Femur (tissue), 1 donor: ENCODE data around the gene CST9L.

ENCODE experiments used
- DNase-seq: peaks from one replicate; pipeline ENCODE4 v3.0.0-alpha.2; 2017

Gene CST9L

GRCh38 chr20:23568320-23568970 lies at the start of gene CST9L:
CST9L (minus strand) TSS chr20:23568484; CDS start chr20:23568450, 34 bp downstream.
- DNase-seq: no peak

- no peak for DNase-seq
These were observed 45.9 kb upstream of the CST9L start for GRCh38 chr20:23614163-23614562.

GRCh38 chr20:23613676-23614075 lies 45.4 kb upstream of the CST9L start:
- no peak for DNase-seq

- no peak for DNase-seq
These were observed 44.1 kb upstream of the CST9L start for GRCh38 chr20:23612396-23612795.

- DNase-seq: no peak
These were observed 41.3 kb upstream of the CST9L start for GRCh38 chr20:23609486-23610109.

- no peak for DNase-seq
These were observed 40.1 kb upstream of the CST9L start for GRCh38 chr20:23608251-23608846.

GRCh38 chr20:23607497-23608245 lies 39.4 kb upstream of the CST9L start:
- DNase-seq: no peak

GRCh38 chr20:23606652-23607049 lies 38.4 kb upstream of the CST9L start:
- peak; percentile 85 for DNase-seq

- no peak for DNase-seq
These were observed 37.8 kb upstream of the CST9L start, which contains the start of gene CST9 for GRCh38 chr20:23605867-23606651. CST9 (minus strand) TSS chr20:23605917; CDS start chr20:23605864, 53 bp downstream.

GRCh38 chr20:23604306-23604705 lies 36.0 kb upstream of the CST9L start:
- DNase-seq: no peak

- no peak for DNase-seq
These were observed 35.0 kb upstream of the CST9L start for GRCh38 chr20:23603321-23603720.

GRCh38 chr20:23602699-23603098 lies 34.4 kb upstream of the CST9L start:
- no peak for DNase-seq

- no peak for DNase-seq
These were observed 34.0 kb upstream of the CST9L start for GRCh38 chr20:23602241-23602640.

GRCh38 chr20:23601715-23602114 lies 33.4 kb upstream of the CST9L start:
- DNase-seq: no peak

- DNase-seq: no peak
These were observed 30.2 kb upstream of the CST9L start for GRCh38 chr20:23598481-23598880.

GRCh38 chr20:23596579-23597250 lies 28.4 kb upstream of the CST9L start:
- DNase-seq: no peak

GRCh38 chr20:23595941-23596340 lies 27.7 kb upstream of the CST9L start:
- DNase-seq: no peak

GRCh38 chr20:23588434-23589403 lies 20.4 kb upstream of the CST9L start:
- DNase-seq: no peak

GRCh38 chr20:23587631-23588030 lies 19.3 kb upstream of the CST9L start:
- DNase-seq: no peak

GRCh38 chr20:23586735-23587525 lies 18.6 kb upstream of the CST9L start:
- no peak for DNase-seq
